ENCODE results near the gene CHRNA4.

GRCh38 chr20:63330084-63330760 is 30.9 kb downstream of the CHRNA4 start:
- TF ChIP-seq CTCF (IDR thresholded peaks at IDR 0.05; ENCODE audit: low read depth, low read length) (no peak), POLR2A (IDR thresholded peaks at IDR 0.05; ENCODE audit: extremely low read depth, insufficient read length) (no peak)
